AG10803 (cell line): ENCODE measurements around the gene DGKQ.

Source experiments
- DNase-seq: peaks from one replicate; pipeline ENCODE4 v3.0.0; 2010; ENCODE audit warnings: low read depth
- H3K4me3 ChIP-seq: 2 replicates; pipeline ENCODE4 v1.5.1; 2011; ENCODE audit warnings: mild to moderate bottlenecking, low read length, control low read depth
- TF ChIP-seq, protein P1 (sequence below): conservative IDR thresholded peaks from 2 replicates; pipeline ENCODE4 v1.5.1; 2011; ENCODE audit warnings: mild to moderate bottlenecking, low read length, control low read depth, inconsistent platforms

Gene DGKQ

DNA sequence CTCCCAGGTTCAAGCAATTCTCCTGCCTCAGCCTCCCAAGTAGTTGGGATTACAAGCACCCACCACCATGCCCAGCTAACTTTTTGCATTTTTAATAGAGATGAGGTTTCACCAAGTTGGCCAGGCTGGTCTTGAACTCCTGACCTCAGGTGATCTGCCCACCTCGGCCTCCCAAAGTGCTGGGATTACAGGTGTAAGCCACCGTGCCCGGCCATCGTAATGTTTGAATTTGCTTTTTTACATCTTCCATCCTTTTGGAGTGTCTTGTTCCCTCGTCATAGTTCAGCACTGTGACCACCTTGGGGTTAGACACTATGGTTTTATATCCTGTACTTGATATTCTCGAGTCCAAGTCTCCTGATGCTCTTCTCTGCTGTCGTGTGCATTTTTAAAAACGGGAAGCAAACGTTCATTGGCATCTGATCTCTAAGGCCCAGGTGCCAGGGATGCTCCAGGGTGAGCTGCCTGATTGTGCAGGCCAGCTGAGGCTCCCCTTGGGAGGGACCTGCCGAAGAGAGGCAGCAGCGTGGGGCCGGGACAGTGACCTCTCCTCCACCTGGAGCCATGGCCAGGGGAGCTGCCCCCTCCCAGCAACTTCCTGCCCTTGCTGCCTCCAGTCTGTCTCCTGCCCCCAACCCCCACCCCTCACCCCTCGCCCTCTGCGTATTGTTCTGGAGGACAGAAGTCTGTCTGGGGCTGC, 16.7 kb downstream of the DGKQ start:
- TF ChIP-seq, protein P1, sequence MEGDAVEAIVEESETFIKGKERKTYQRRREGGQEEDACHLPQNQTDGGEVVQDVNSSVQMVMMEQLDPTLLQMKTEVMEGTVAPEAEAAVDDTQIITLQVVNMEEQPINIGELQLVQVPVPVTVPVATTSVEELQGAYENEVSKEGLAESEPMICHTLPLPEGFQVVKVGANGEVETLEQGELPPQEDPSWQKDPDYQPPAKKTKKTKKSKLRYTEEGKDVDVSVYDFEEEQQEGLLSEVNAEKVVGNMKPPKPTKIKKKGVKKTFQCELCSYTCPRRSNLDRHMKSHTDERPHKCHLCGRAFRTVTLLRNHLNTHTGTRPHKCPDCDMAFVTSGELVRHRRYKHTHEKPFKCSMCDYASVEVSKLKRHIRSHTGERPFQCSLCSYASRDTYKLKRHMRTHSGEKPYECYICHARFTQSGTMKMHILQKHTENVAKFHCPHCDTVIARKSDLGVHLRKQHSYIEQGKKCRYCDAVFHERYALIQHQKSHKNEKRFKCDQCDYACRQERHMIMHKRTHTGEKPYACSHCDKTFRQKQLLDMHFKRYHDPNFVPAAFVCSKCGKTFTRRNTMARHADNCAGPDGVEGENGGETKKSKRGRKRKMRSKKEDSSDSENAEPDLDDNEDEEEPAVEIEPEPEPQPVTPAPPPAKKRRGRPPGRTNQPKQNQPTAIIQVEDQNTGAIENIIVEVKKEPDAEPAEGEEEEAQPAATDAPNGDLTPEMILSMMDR, result no peak
- DNase-seq, result no peak
- H3K4me3 ChIP-seq, result no peak overlapping the region

GRCh38 chr4:955931-956381, 17.4 kb downstream of the DGKQ start:
- H3K4me3 ChIP-seq, result no peak overlapping the region
- TF ChIP-seq, protein P1, result no peak
- no peak for DNase-seq

GRCh38 chr4:955161-955921, 18.0 kb downstream of the DGKQ start:
- TF ChIP-seq, protein P1, result no peak
- no peak overlapping the region for H3K4me3 ChIP-seq
- DNase-seq, result no peak

GRCh38 chr4:954211-955020, 19.0 kb downstream of the DGKQ start:
- TF ChIP-seq, protein P1, result no peak
- H3K4me3 ChIP-seq, result no peak overlapping the region
- no peak for DNase-seq

GRCh38 chr4:953574-953915, 19.8 kb downstream of the DGKQ start:
- no peak overlapping the region for H3K4me3 ChIP-seq
- TF ChIP-seq, protein P1, result no peak
- no peak for DNase-seq

DNA sequence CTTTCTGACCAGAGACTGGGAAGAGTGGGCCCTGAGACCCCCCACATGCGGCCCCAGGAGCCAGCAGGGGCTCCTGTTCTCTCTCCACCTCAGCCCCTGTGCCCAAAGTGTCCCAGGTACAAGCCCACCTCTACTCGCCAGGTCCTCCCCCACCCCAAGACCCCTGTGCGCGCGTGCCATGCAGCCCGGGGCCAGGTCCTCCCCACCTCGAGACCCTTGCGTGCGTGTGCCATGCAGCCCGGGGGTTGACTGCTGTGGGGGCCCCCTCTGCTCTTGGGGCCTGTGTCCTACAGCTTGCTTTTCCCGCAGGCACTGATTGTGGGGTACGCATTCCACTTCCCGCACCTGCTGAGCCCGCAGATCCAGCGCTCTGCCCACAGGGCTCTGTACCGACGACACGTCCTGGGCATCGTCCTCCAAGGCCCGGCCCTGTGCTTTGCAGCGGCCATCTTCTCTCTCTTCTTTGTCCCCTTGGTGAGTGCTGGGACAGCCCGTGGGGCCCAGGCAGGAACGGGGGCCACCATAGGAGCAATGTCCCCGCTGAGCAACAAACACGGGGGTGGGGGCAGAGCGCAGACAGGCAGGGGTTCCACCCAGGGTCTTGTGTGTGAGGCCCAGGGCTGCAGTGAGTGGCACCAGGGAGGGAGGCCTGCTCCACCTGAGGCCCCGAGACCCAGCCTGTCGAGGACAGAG, 20.3 kb downstream of the DGKQ start:
- TF ChIP-seq, protein P1, result no peak
- no peak for DNase-seq
- no peak overlapping the region for H3K4me3 ChIP-seq
